Endodermal cell (in vitro differentiated cells): Measurements from ENCODE around the gene KRTAP10-6. TPM values are rescaled to one million over a fixed set of nuclear protein-coding genes. Genes with fewer than 3 reads are reported as not detected.
"Not testable (repeated sequence)": the region's sequence is repeated elsewhere in the genome, so short reads cannot be mapped to it uniquely, and the experiment has no call there.

Experiments
- DNase-seq: peaks from one replicate; pipeline ENCODE4 v3.0.0-alpha.2; 2017
- H3K27ac ChIP-seq: 2 replicates; pipeline ENCODE4 v1.5.1; 2013; ENCODE audit warnings: mild to moderate bottlenecking, low read depth, low read length, moderate library complexity
- H3K27me3 ChIP-seq: 2 replicates; pipeline ENCODE4 v1.6.1; 2013; ENCODE audit warnings: mild to moderate bottlenecking, low read length, moderate library complexity; ENCODE audit not compliant: insufficient read depth, control insufficient read depth, poor library complexity, severe bottlenecking
- H3K36me3 ChIP-seq: 2 replicates; pipeline ENCODE4 v1.7.0; 2013; ENCODE audit warnings: mild to moderate bottlenecking, low read length, moderate library complexity; ENCODE audit not compliant: control insufficient read depth, insufficient read depth
- H3K4me1 ChIP-seq: one replicate; pipeline ENCODE4 v1.7.0; 2013; ENCODE audit warnings: low read length; ENCODE audit not compliant: control insufficient read depth, insufficient read depth
- H3K4me3 ChIP-seq: 2 replicates; pipeline ENCODE4 v1.5.1; 2013; ENCODE audit warnings: mild to moderate bottlenecking, low read length, moderate library complexity
- H3K9ac ChIP-seq: 2 replicates; pipeline ENCODE4 v1.6.1; 2013; ENCODE audit warnings: mild to moderate bottlenecking, low read length, moderate library complexity; ENCODE audit not compliant: poor library complexity, severe bottlenecking; ENCODE audit errors: extremely low read depth
- H3K9me3 ChIP-seq: 2 replicates; pipeline ENCODE4 v1.6.1; 2013; ENCODE audit warnings: mild to moderate bottlenecking, low read length, moderate library complexity; ENCODE audit not compliant: control insufficient read depth
- H3K27ac Mint-ChIP-seq: 2 replicates; pipeline ENCODE4 v1.8.0; 2020; ENCODE audit warnings: mixed read lengths
- H3K27me3 Mint-ChIP-seq: 2 replicates; pipeline ENCODE4 v1.8.0; 2021; ENCODE audit warnings: mild to moderate bottlenecking, mixed read lengths; ENCODE audit not compliant: insufficient read depth
- H3K36me3 Mint-ChIP-seq: 2 replicates; pipeline ENCODE4 v1.8.0; 2020; ENCODE audit warnings: low read depth, mixed read lengths
- H3K4me1 Mint-ChIP-seq: 2 replicates; pipeline ENCODE4 v1.8.0; 2020; ENCODE audit warnings: mixed read lengths
- H3K4me3 Mint-ChIP-seq: 2 replicates; pipeline ENCODE4 v1.8.0; 2020; ENCODE audit warnings: mild to moderate bottlenecking, moderate library complexity, mixed read lengths
- H3K9me3 Mint-ChIP-seq: 2 replicates; pipeline ENCODE4 v1.8.0; 2020; ENCODE audit warnings: mild to moderate bottlenecking, mixed read lengths
- CTCF ChIP-seq: fragments of 200-600 bp; sonication (generic); conservative IDR thresholded peaks from 2 replicates; pipeline ENCODE4 v1.5.0; 2021; ENCODE audit warnings: antibody characterized with exemption, mild to moderate bottlenecking
- WGBS, 2 experiments: methylation state at CpG; one replicate each; pipeline versions ENCODE4 v1.1.5 to v1.1.7; 2013; ENCODE audit warnings: missing lambda C conversion rate in 2 of 2, mixed read lengths in 1 of 2; ENCODE audit not compliant: insufficient coverage in 1 of 2, insufficient read length in 1 of 2; 5-methylcytosine and 5-hydroxymethylcytosine counted together
- total RNA-seq, 2 donors: library from RNA; stranded (reverse); fragmentation: NEBNext Ultra II Directional in 1 of 2; extraction: Animal tissue kit (Norgen Biotek cat#: 25700) in 1 of 2; gene quantifications; 2 replicates in 1 of 2; 3 replicates in 1 of 2; pipeline ENCODE4 v1.2.1, GENCODE V29; 2021

Gene KRTAP10-6
- total RNA-seq, 2 donors from 2014 or later, result not detected

DNA sequence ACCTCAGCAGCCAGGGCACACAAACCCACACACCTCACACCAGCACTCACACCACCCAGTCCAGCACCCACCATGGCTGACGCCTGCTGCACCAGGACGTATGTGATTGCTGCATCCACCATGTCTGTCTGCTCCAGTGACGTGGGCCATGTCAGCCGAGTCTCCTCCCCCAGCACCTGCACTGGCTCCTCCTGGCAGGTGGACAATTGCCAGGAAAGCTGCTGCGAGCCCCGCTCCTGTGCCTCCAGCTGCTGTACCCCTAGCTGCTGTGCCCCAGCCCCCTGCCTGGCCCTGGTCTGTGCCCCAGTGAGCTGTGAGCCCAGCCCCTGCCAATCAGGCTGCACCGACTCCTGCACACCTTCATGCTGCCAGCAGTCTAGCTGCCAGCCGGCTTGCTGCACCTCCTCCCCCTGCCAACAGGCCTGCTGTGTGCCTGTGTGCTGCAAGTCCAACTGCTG is 19.8 kb upstream of the KRTAP10-6 start, which contains the start of gene KRTAP10-8:
Gene KRTAP10-8 (plus strand): TSS at position 51 of the 458 bp plus-strand sequence. CDS start 22 bp downstream, at position 73.
- TF ChIP-seq CTCF, result no peak
- H3K36me3 ChIP-seq, result no peaks in the 10 kb centered on the region
- no peaks in the 10 kb centered on the region for H3K4me1 ChIP-seq
- Mint-ChIP-seq H3K36me3 (peaks cover 2% of the 10 kb centered on the region), H3K27me3 (peaks cover 2% of the 10 kb centered on the region), H3K9me3 (peaks cover 34% of the 10 kb centered on the region), H3K4me3 (no peak within 1 kb of the TSS), H3K4me1 (no peaks in the 10 kb centered on the region), H3K27ac (no peak within 1 kb of the TSS)
- H3K27ac ChIP-seq, result no peak within 1 kb of the TSS
- no peak within 1 kb of the TSS for H3K4me3 ChIP-seq
- no peak for DNase-seq
- H3K9ac ChIP-seq, result no peak within 1 kb of the TSS
- WGBS, 2 experiments, result 86 to 100% methylated on average over 2 to 8 of the region's 8 CpGs
- no peaks in the 10 kb centered on the region for H3K27me3 ChIP-seq
- H3K9me3 ChIP-seq, result peaks cover 24% of the 10 kb centered on the region

GRCh38 chr21:44611551-44611950 is 19.2 kb upstream of the KRTAP10-6 start:
- Histone ChIP-seq H3K27ac (no peak overlapping the region), H3K9me3 (peaks cover 26% of the 10 kb centered on the region), H3K27me3 (no peaks in the 10 kb centered on the region), H3K36me3 (no peaks in the 10 kb centered on the region), H3K9ac (no peak overlapping the region), H3K4me1 (no peaks in the 10 kb centered on the region), H3K4me3 (no peak overlapping the region)
- Mint-ChIP-seq H3K4me1 (no peaks in the 10 kb centered on the region), H3K27me3 (peaks cover 2% of the 10 kb centered on the region), H3K27ac (no peak overlapping the region), H3K36me3 (peaks cover 2% of the 10 kb centered on the region), H3K4me3 (no peak overlapping the region), H3K9me3 (peaks cover 34% of the 10 kb centered on the region)
- no peak for TF ChIP-seq CTCF
- WGBS, 2 experiments, result 91% methylated on average over 4 of the region's 4 CpGs; no CpG with 5 or more reads in 1 of the 2 experiments
- DNase-seq, result no peak

- not testable (repeated sequence) for H3K9ac ChIP-seq, H3K4me3 Mint-ChIP-seq, H3K4me1 Mint-ChIP-seq, H3K27me3 Mint-ChIP-seq, H3K27ac Mint-ChIP-seq, DNase-seq, H3K27me3 ChIP-seq, H3K27ac ChIP-seq, H3K4me1 ChIP-seq, H3K36me3 ChIP-seq, H3K4me3 ChIP-seq, H3K36me3 Mint-ChIP-seq
- peaks cover 34% of the 10 kb centered on the region for H3K9me3 Mint-ChIP-seq
- peaks cover 29% of the 10 kb centered on the region for H3K9me3 ChIP-seq
- WGBS, 2 experiments, result 93 to 94% methylated on average over 5 to 7 of the region's 7 CpGs
These were observed 18.0 kb upstream of the KRTAP10-6 start for GRCh38 chr21:44610157-44610843.
